SJCRH30 (cell line): ENCODE data around the gene NDUFA9. TPM values are rescaled to one million over a fixed set of nuclear protein-coding genes. Genes with fewer than 3 reads are reported as not detected.

Experiments
- DNase-seq, 2 experiments: peaks; one replicate each; pipeline ENCODE4 v3.0.0-alpha.2; 2015 to 2020
- H3K27ac ChIP-seq: fragments of 250-450 bp; sonication (Bioruptor Pico); 2 replicates; pipeline ENCODE4 v1.5.1; 2020; ENCODE audit warnings: mild to moderate bottlenecking, moderate library complexity
- H3K27me3 ChIP-seq: fragments of 250-450 bp; sonication (Bioruptor Pico); 2 replicates; pipeline ENCODE4 v1.5.1; 2020; ENCODE audit warnings: mild to moderate bottlenecking, moderate library complexity
- H3K36me3 ChIP-seq: fragments of 250-450 bp; sonication (Bioruptor Pico); 2 replicates; pipeline ENCODE4 v1.5.1; 2020; ENCODE audit warnings: mild to moderate bottlenecking, moderate library complexity
- H3K4me1 ChIP-seq: fragments of 250-450 bp; sonication (Bioruptor Pico); 2 replicates; pipeline ENCODE4 v1.5.1; 2020; ENCODE audit warnings: mild to moderate bottlenecking, moderate library complexity
- H3K4me3 ChIP-seq: fragments of 250-450 bp; sonication (Bioruptor Pico); 2 replicates; pipeline ENCODE4 v1.5.1; 2020; ENCODE audit warnings: mild to moderate bottlenecking, moderate library complexity
- H3K9me3 ChIP-seq: fragments of 250-450 bp; sonication (Bioruptor Pico); replicated peaks from 2 replicates; pipeline ENCODE4 v1.5.1; 2020; ENCODE audit warnings: mild to moderate bottlenecking, moderate library complexity
- total RNA-seq: library from RNA; depleted of rRNA; stranded (reverse); fragments of >200 nt; shearing (Covaris generic); gene quantifications from 2 replicates; pipeline ENCODE4 v1.2.3, GENCODE V29; 2014; rRNA removed

Gene NDUFA9
- total RNA-seq, 1 experiment from 2014 or later = 125 TPM

DNA sequence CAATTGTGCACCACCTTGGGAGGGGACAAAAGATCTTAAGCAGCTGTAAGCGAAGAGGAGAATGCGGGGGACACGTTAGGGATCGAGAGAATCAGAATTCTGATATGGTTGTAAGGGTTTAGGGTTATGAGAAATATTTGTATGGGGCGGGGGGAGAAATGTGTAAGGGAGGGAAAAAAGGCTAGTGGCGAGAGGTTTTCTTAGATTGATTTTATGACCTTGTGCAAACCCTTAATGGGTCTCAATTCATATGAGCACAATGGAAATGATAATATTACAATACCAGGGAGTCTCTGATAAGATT, 396 bp downstream of the NDUFA9 start:
- H3K9me3 ChIP-seq = no peaks in the 10 kb centered on the region
- no peak for DNase-seq
- peak overlapping the region; percentile 93 for H3K4me3 ChIP-seq
- H3K4me1 ChIP-seq = peaks cover 5% of the 10 kb centered on the region
- no peaks in the 10 kb centered on the region for H3K36me3 ChIP-seq
- no peaks in the 10 kb centered on the region for H3K27me3 ChIP-seq
- H3K27ac ChIP-seq = peak overlapping the region; percentile 77

DNA sequence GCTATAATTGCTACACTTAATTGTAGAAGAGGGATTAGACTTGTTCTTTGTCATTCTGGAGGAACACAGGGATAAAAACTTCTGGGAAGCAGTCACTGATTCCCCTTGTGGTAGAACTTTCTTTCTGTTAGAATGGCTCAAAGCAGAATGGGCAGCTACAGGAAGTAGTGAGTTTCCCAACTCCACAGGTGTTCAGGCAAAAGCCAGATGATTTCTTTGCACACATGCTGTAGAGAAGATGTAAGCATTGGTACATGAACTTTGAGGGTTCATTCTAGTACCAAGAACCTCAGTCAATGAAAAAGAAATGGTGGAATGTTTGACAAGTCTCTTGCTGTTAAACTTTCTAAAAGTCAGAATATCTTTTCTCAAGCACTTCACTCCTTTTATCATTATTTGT, 4.3 kb downstream of the NDUFA9 start:
- Histone ChIP-seq H3K4me1 (no peaks in the 10 kb centered on the region; the same call in 1 of the 2 replicates), H3K9me3 (no peaks in the 10 kb centered on the region), H3K36me3 (peaks cover 23% of the 10 kb centered on the region), H3K4me3 (no peak overlapping the region), H3K27ac (no peak overlapping the region), H3K27me3 (no peaks in the 10 kb centered on the region)
- no peak for DNase-seq

DNA sequence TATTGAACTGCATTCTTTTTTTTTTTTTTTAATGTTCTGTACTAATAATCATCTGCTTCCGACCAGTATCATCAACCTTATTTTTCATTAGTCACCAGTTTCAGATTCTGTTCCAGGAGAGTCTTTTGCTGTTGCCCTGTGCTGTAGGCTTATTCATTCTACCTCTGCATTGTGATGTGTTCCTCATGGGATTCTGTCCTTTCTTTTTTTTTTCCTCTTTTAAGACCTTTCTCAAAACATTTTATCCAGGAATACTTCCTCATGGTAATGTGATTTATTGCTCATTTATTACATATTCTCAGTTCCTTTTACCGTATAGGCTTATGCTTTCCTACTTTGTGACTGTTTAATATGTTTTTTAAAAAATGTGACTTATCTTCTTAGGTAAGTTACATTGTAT, 4.8 kb downstream of the NDUFA9 start:
- H3K9me3 ChIP-seq = no peaks in the 10 kb centered on the region
- no peak for DNase-seq
- no peaks in the 10 kb centered on the region for H3K27me3 ChIP-seq
- no peak overlapping the region for H3K4me3 ChIP-seq
- H3K27ac ChIP-seq = no peak overlapping the region
- no peaks in the 10 kb centered on the region for H3K4me1 ChIP-seq
- peaks cover 28% of the 10 kb centered on the region for H3K36me3 ChIP-seq

DNA sequence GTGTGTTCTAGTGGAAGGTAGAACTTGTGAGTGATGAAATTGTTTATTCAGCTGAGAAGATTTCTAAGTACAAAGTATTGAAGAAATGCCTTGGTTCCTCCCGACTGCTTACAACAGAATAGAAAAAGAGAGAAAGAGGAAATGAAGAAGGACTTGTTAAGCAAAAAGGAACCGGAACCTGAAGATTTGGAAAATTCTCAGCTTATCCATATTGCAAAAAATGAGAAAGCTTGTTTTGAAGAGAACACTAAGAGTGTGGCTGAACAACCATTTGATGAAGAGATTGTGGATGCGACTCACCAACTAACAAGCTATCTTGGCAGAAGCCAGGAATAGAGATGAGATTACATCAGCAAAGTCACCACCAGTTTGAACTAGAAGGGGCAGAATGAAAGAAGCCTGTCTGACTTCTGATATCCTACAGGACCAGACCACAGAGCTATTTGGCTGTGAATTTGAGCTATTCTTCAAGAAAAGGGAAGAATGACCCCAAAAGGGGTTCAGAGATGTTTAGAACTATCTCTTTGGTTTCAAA, 15.1 kb downstream of the NDUFA9 start:
- H3K9me3 ChIP-seq = no peaks in the 10 kb centered on the region; the same call in 1 of the 2 replicates
- H3K27ac ChIP-seq = no peak overlapping the region
- no peak overlapping the region for H3K4me3 ChIP-seq
- H3K4me1 ChIP-seq = no peaks in the 10 kb centered on the region
- H3K36me3 ChIP-seq = peaks cover 88% of the 10 kb centered on the region
- peak in 1 of 2 experiments; percentile 8 for DNase-seq
- no peaks in the 10 kb centered on the region for H3K27me3 ChIP-seq

DNA sequence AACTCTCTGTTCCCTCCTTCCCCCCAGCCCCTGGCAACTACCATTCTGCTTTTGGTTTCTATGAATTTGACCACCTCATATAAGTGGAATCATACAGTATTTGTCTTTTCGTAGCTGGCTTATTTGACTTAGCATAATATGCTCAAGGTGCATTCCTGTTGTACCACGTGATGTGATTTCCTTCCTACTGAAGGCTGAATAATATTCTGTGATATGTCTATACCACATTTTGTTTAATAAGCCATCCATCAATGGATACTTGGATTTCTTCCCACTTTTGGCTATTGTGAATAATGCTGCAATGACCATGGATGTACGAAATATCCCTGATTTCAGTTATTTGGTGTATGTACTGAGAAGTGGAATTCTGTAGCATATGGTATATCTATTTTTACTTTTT, 16.3 kb downstream of the NDUFA9 start:
- Histone ChIP-seq H3K36me3 (peaks cover 88% of the 10 kb centered on the region), H3K9me3 (no peaks in the 10 kb centered on the region), H3K27me3 (no peaks in the 10 kb centered on the region), H3K27ac (no peak overlapping the region), H3K4me1 (no peaks in the 10 kb centered on the region), H3K4me3 (no peak overlapping the region)
- DNase-seq = no peak

DNA sequence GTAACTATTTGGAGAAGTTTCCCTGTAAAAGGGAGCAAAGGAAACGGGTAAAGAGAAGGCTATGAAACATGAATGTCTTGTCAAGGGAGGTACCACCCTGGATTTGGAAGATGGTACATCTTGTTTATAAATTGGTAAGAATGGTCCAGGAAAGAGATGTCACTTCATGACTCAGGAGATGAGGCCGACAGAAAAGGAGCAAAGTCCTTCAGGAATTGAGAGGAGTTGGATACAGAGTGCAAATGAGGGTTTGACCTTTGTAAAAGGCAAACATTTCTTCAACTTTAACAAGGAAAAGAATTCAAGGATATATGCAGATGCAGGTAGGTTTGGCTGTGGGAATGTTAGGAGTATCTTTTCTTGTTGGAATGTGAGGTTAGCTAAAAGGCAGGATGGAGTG, 30.8 kb downstream of the NDUFA9 start:
- H3K36me3 ChIP-seq = peaks cover 21% of the 10 kb centered on the region
- no peak overlapping the region for H3K27ac ChIP-seq
- no peaks in the 10 kb centered on the region for H3K9me3 ChIP-seq
- no peaks in the 10 kb centered on the region for H3K27me3 ChIP-seq
- no peak overlapping the region for H3K4me3 ChIP-seq
- DNase-seq = no peak
- no peaks in the 10 kb centered on the region for H3K4me1 ChIP-seq

DNA sequence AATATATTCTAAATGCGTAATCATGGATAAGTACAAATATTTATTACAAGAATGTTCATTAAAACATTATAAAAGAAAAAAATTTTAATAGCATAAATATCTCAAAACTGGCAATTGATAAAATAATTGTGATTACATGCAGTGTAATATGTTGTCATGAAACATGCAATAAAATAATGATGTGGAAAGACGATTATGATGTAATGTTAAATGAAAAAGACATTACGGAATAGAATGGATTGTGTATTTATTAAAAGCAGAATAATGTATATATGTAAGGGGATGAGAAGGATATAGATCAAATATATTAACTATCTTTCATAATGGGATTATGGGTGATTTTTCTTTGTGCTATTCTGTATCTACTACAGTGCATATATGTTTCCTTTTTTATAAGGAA, 32.8 kb downstream of the NDUFA9 start:
- H3K27ac ChIP-seq = no peak overlapping the region
- no peak for DNase-seq

DNA sequence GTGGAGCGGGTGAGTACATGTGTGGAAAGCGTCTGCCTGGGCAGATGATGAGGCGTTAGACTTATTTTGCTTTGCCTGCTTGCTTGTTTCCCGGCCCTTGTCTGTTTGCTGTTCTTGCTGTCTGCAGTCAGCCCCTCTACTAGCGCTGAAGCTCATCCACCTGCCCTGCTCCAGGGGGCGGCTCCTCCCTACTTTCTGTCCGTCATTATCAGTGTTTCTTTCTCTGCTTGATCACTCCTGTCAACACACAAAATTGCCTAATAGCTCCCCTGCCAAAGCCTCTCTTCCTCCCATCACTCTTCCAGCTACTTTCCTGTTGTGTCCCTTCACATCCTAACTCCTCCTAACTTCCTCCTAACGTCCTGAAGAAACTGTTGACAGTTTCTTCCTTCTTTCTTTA, 36.4 kb downstream of the NDUFA9 start:
- no peak for DNase-seq
- peaks cover 42% of the 10 kb centered on the region for H3K36me3 ChIP-seq
- H3K9me3 ChIP-seq = no peaks in the 10 kb centered on the region; the same call in 1 of the 2 replicates
- no peak overlapping the region for H3K27ac ChIP-seq
- H3K4me3 ChIP-seq = no peak overlapping the region
- H3K27me3 ChIP-seq = no peaks in the 10 kb centered on the region
- H3K4me1 ChIP-seq = no peaks in the 10 kb centered on the region

More for the DNA sequence above, 32.8 kb downstream of the NDUFA9 start:
- Histone ChIP-seq H3K36me3 (peaks cover 26% of the 10 kb centered on the region), H3K27me3 (no peaks in the 10 kb centered on the region), H3K9me3 (no peaks in the 10 kb centered on the region; the same call in 1 of the 2 replicates), H3K4me1 (no peaks in the 10 kb centered on the region), H3K4me3 (no peak overlapping the region)

DNA sequence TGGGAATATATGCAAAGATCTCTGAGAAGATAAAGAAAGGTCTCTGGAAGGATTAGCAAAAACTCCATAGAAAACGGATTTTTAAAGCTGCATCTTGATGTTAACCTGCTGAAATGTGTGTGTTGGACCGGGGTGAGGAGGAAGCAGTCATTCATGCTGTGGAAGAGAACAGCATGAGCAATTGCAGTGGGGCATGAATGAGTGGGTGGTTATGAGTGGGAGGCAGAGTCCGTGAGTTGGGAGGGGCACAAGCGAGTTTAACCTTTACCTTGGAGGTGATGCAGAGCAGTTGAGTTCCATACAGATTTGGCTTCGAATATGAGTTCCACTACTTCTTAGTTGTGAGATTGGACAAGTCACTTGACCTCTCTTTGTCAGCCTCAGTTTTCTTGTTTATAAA, 41.8 kb downstream of the NDUFA9 start:
- Histone ChIP-seq H3K4me1 (no peaks in the 10 kb centered on the region), H3K27me3 (no peaks in the 10 kb centered on the region), H3K27ac (no peak overlapping the region), H3K36me3 (peaks cover 24% of the 10 kb centered on the region), H3K9me3 (no peaks in the 10 kb centered on the region; the same call in 1 of the 2 replicates), H3K4me3 (no peak overlapping the region)
- no peak for DNase-seq

Other genes with a start within 250 kb of the NDUFA9 start
- gene FGF6, start 203.3 kb upstream of the NDUFA9 start, total RNA-seq = not detected in 2 replicates
- 63.1 and 75.4 TPM in 2 replicates for gene RAD51AP1, start 110.2 kb upstream of the NDUFA9 start, total RNA-seq
- gene DYRK4, start 86.9 kb upstream of the NDUFA9 start, total RNA-seq = 25.1 and 26.1 TPM in 2 replicates
- gene AKAP3, start 63 bp upstream of the NDUFA9 start, total RNA-seq = 0.65 and 1.1 TPM in 2 replicates
- gene GALNT8, start 71.3 kb downstream of the NDUFA9 start, total RNA-seq = 0.10 TPM in 1 of 2 replicates, not detected in the other